GM12874 (cell line): ENCODE measurements around the gene SLC25A33.

Source experiments
- CTCF ChIP-seq: IDR thresholded peaks from 2 replicates; pipeline ENCODE4 v1.5.1; 2011; ENCODE audit warnings: low read depth, mild to moderate bottlenecking, control low read depth, low read length, moderate library complexity; ENCODE audit not compliant: insufficient read depth

Gene SLC25A33

GRCh38 chr1:9601942-9602793 is 62.9 kb downstream of the SLC25A33 start:
- no peak for TF ChIP-seq CTCF

GRCh38 chr1:9602794-9603167 is 63.5 kb downstream of the SLC25A33 start:
- TF ChIP-seq CTCF: no peak

DNA sequence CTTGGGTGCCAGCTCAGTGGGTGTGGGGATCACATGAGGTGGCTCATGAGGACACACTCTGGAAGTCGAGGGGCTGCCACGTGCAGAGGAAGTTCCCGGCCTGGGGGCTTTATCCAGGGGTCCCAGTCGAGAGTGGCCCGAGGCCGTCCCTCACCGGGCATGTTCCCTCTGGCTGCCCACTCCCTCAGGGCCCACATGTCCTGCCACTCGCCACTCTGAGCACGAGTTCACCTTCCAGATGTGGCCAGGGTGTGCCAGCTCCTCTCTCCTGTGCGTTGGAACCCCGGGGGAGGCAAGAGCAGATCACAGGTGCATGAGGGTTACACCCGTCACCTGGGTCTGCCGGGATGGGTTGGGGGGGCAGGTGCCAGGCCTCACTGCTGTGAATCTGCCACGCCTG is 64.0 kb downstream of the SLC25A33 start:
- no peak for TF ChIP-seq CTCF

- no peak for TF ChIP-seq CTCF
These were observed 64.8 kb downstream of the SLC25A33 start for GRCh38 chr1:9603766-9604753.

DNA sequence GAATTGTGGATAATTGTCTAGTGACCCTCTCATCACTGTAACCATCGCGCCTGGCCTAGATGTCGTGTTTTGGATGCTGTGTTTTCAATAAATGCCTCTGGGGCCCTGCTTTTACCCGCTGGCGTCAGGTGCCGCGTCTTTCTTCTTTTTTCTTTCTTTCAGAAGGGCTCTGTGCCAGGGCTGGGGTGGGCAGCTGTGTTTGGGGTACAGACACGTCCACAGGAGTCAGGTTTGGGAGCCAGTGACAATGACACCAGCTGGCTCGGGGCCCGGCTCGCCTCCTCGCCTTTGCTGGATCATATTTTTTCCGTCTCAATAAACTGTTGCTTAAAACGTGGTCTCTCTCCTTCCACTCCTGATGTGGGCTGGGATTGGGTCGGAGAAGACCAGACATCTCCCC is 65.6 kb downstream of the SLC25A33 start:
- no peak for TF ChIP-seq CTCF

GRCh38 chr1:9605946-9606455 is 66.7 kb downstream of the SLC25A33 start:
- no peak for TF ChIP-seq CTCF

GRCh38 chr1:9606458-9606857 is 67.2 kb downstream of the SLC25A33 start:
- TF ChIP-seq CTCF: no peak
